HepG2 (cell line): ENCODE results near the gene FAM89B. TPM values are rescaled to one million over a fixed set of nuclear protein-coding genes. Genes with fewer than 3 reads are reported as not detected.

Experiments used
- CREB1 ChIP-seq, 2 experiments: fragments of 450-650 bp in 1 of 2; IDR thresholded peaks; 2 replicates each; pipeline ENCODE4 v1.6.1; 2016 to 2017; ENCODE audit warnings: control low read depth in 1 of 2, mild to moderate bottlenecking in 1 of 2, missing compliant biosample characterization in 1 of 2, missing genetic modification characterization in 1 of 2
- DRAP1 ChIP-seq: IDR thresholded peaks from 2 replicates; pipeline ENCODE4 v1.6.1; 2016; ENCODE audit warnings: missing genetic modification reagents, missing compliant biosample characterization
- KDM4B ChIP-seq: sonication (generic); formaldehyde crosslinking; IDR thresholded peaks from 2 replicates; pipeline ENCODE4 v1.4.0; 2020; ENCODE audit warnings: missing genetic modification reagents
- KDM5A ChIP-seq: fragments of 200-600 bp; sonication (generic); IDR thresholded peaks from 2 replicates; pipeline ENCODE4 v1.7.0; 2018; ENCODE audit warnings: antibody characterized with exemption, mild to moderate bottlenecking, low read length, borderline replicate concordance
- KMT2A ChIP-seq: sonication (generic); formaldehyde crosslinking; IDR thresholded peaks from 2 replicates; pipeline ENCODE4 v1.4.0; 2020; ENCODE audit warnings: missing genetic modification reagents
- MAZ ChIP-seq, 2 experiments: sonication (generic) in 1 of 2; formaldehyde crosslinking in 1 of 2; IDR thresholded peaks; 2 replicates each; pipeline versions ENCODE4 v1.5.0 to v1.6.1; 2012 to 2020; ENCODE audit warnings: low read depth in 2 of 2, mild to moderate bottlenecking in 2 of 2, borderline replicate concordance in 1 of 2, improper control_type of control experiment in 1 of 2, low read length in 1 of 2, missing genetic modification reagents in 1 of 2, moderate library complexity in 1 of 2
- NR2C2 ChIP-seq: sonication (generic); formaldehyde crosslinking; IDR thresholded peaks from 2 replicates; pipeline ENCODE4 v1.4.0; 2020; ENCODE audit warnings: missing genetic modification reagents, mild to moderate bottlenecking, moderate library complexity, borderline replicate concordance
- ONECUT2 ChIP-seq: sonication (generic); formaldehyde crosslinking; IDR thresholded peaks from 2 replicates; pipeline ENCODE4 v1.4.0; 2020; ENCODE audit warnings: missing genetic modification reagents
- RARG ChIP-seq: sonication (generic); formaldehyde crosslinking; IDR thresholded peaks from 2 replicates; pipeline ENCODE4 v1.4.0; 2020; ENCODE audit warnings: low read depth, mild to moderate bottlenecking, missing genetic modification reagents
- RERE ChIP-seq: IDR thresholded peaks from 2 replicates; pipeline ENCODE4 v1.6.1; 2016; ENCODE audit warnings: low read depth, missing genetic modification reagents, missing compliant biosample characterization
- SCMH1 ChIP-seq: sonication (generic); formaldehyde crosslinking; IDR thresholded peaks from 2 replicates; pipeline ENCODE4 v1.9.0; 2021; ENCODE audit warnings: missing genetic modification reagents, mild to moderate bottlenecking, borderline replicate concordance
- TRIM24 ChIP-seq: sonication (generic); formaldehyde crosslinking; IDR thresholded peaks from 2 replicates; pipeline ENCODE4 v1.8.0; 2022; ENCODE audit warnings: mild to moderate bottlenecking, missing genetic modification reagents
- ZNF225 ChIP-seq: sonication (generic); formaldehyde crosslinking; IDR thresholded peaks from 2 replicates; pipeline ENCODE4 v1.4.0; 2020; ENCODE audit warnings: mild to moderate bottlenecking, missing genetic modification reagents
- ZNF326 ChIP-seq: sonication (generic); formaldehyde crosslinking; IDR thresholded peaks from 2 replicates; pipeline ENCODE4 v1.4.0; 2020; ENCODE audit warnings: missing genetic modification reagents, borderline replicate concordance
- polyA plus RNA-seq, 8 experiments: library from polyadenylated mRNA; depleted of rRNA in 3 of 8; stranded (reverse) in 7 of 8; unstranded in 1 of 8; fragments of >200 nt; fragmentation: Illumina TruSeq in 4 of 8; extraction: Trizol in 4 of 8; gene quantifications; 2 replicates each; pipeline versions ENCODE4 v1.2.1 to v1.2.3, GENCODE V29; 2011 to 2016; ENCODE audit warnings: low read depth in 4 of 8, missing spikeins in 1 of 8, mixed read lengths in 1 of 8; ENCODE audit not compliant: insufficient read depth in 1 of 8
- total RNA-seq, 5 experiments: library from RNA; depleted of rRNA; stranded (reverse); fragments of >200 nt; fragmentation: Illumina TruSeq; extraction: Trizol; gene quantifications; 2 replicates each; pipeline ENCODE4 v1.2.3, GENCODE V29; 2016; ENCODE audit warnings: low read depth in 1 of 5
- TF ChIP-seq, protein P1 (sequence below): sonication (generic); formaldehyde crosslinking; conservative IDR thresholded peaks from 2 replicates; pipeline ENCODE4 v1.8.0; 2022; ENCODE audit warnings: mild to moderate bottlenecking, moderate library complexity, missing genetic modification reagents
- TF ChIP-seq, protein P2 (sequence below): sonication (generic); formaldehyde crosslinking; IDR thresholded peaks from 2 replicates; pipeline ENCODE4 v1.9.0; 2021; ENCODE audit warnings: missing genetic modification reagents, borderline replicate concordance

The FAM89B gene
- total and polyA plus RNA-seq, 2 of the 13 experiments (the other 11 are each of a cell fraction or from before 2014, with no cell fraction given): 5.7 to 8.0 TPM

DNA sequence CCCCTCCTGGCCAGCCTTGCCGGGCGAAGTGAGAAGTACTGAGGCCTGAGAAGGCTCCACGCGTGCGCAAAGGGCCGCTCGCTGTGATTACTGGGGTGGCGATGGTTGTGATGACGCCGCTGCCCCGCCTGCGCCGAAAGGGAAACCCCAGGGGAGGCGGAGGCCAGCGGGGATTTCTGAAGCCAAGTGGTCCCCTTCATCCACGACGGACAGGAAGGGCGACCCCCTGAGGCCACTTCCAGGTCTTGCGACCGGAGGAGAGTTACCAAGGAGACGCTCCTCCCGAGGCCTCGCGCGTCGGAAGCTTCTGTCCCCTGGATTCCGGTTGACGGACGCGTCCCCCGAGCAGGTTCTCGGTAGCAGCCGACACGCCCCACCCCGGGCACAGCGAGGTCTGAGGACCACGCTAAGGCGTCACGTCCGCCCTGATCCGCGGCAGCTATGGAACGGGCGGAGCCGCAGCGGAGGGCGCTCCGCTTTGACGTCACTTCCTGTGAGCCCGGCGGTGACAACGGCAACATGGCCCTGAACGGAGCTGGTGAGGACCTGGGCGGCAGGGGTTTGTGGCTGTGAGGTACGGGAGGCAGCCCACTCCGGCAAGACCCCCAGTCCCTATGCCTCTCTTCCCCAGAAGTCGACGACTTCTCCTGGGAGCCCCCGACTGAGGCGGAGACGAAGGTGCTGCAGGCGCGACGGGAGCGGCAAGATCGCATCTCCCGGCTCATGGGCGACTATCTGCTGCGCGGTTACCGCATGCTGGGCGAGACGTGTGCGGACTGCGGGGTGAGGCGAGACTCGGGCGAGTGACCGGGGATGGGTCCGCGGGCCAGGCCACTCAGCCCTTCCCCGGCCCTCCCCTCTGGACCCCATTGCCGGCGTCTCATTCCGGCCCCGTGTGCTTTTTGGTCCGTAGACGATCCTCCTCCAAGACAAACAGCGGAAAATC, 2.1 kb upstream of the FAM89B start, which contains the start of gene ZNRD2 (continued):
- no peak for TF ChIP-seq ZNF326
- TF ChIP-seq KDM4B (CRISPR knock-in tag): no peak
- TF ChIP-seq KDM5A: peak; percentile 98
- TF ChIP-seq ONECUT2 (CRISPR knock-in tag): no peak
- peak; percentile 84 for TF ChIP-seq KMT2A (CRISPR knock-in tag)
- TF ChIP-seq RERE (CRISPR knock-in tag): no peak; the same call in 1 of the 2 replicates
- peak; percentile 72; the same call in 1 of the 2 replicates for TF ChIP-seq DRAP1 (CRISPR knock-in tag)
- peak; percentile 99 for TF ChIP-seq CREB1 (IDR thresholded peaks at IDR 0.05)
- TF ChIP-seq CREB1 (CRISPR knock-in tag; IDR thresholded peaks at IDR 0.05): peak; percentile 99
- TF ChIP-seq MAZ (IDR thresholded peaks at IDR 0.05; ENCODE audit: borderline replicate concordance, low read depth, low read length): peak; percentile 68; the same call in 1 of the 2 replicates
- peak; percentile 81; the same call in 1 of the 2 replicates for TF ChIP-seq MAZ (CRISPR knock-in tag; IDR thresholded peaks at IDR 0.05; ENCODE audit: low read depth)
- no peak for TF ChIP-seq SCMH1
- peak; percentile 42; the same call in 1 of the 2 replicates for TF ChIP-seq RARG
- TF ChIP-seq, protein P1, sequence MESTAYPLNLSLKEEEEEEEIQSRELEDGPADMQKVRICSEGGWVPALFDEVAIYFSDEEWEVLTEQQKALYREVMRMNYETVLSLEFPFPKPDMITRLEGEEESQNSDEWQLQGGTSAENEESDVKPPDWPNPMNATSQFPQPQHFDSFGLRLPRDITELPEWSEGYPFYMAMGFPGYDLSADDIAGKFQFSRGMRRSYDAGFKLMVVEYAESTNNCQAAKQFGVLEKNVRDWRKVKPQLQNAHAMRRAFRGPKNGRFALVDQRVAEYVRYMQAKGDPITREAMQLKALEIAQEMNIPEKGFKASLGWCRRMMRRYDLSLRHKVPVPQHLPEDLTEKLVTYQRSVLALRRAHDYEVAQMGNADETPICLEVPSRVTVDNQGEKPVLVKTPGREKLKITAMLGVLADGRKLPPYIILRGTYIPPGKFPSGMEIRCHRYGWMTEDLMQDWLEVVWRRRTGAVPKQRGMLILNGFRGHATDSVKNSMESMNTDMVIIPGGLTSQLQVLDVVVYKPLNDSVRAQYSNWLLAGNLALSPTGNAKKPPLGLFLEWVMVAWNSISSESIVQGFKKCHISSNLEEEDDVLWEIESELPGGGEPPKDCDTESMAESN (CRISPR knock-in tag): 0 out of 2 replicates have a peak, but pooled peaks have one; percentile 36
- TF ChIP-seq ZNF225 (CRISPR knock-in tag): no peak
- peak; percentile 94 for TF ChIP-seq NR2C2 (CRISPR knock-in tag)
- no peak for TF ChIP-seq TRIM24 (CRISPR knock-in tag)
- TF ChIP-seq, protein P2, sequence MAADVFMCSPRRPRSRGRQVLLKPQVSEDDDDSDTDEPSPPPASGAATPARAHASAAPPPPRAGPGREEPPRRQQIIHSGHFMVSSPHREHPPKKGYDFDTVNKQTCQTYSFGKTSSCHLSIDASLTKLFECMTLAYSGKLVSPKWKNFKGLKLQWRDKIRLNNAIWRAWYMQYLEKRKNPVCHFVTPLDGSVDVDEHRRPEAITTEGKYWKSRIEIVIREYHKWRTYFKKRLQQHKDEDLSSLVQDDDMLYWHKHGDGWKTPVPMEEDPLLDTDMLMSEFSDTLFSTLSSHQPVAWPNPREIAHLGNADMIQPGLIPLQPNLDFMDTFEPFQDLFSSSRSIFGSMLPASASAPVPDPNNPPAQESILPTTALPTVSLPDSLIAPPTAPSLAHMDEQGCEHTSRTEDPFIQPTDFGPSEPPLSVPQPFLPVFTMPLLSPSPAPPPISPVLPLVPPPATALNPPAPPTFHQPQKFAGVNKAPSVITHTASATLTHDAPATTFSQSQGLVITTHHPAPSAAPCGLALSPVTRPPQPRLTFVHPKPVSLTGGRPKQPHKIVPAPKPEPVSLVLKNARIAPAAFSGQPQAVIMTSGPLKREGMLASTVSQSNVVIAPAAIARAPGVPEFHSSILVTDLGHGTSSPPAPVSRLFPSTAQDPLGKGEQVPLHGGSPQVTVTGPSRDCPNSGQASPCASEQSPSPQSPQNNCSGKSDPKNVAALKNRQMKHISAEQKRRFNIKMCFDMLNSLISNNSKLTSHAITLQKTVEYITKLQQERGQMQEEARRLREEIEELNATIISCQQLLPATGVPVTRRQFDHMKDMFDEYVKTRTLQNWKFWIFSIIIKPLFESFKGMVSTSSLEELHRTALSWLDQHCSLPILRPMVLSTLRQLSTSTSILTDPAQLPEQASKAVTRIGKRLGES: no peak
